Measurements from ENCODE around the gene ADAM19.

DNA sequence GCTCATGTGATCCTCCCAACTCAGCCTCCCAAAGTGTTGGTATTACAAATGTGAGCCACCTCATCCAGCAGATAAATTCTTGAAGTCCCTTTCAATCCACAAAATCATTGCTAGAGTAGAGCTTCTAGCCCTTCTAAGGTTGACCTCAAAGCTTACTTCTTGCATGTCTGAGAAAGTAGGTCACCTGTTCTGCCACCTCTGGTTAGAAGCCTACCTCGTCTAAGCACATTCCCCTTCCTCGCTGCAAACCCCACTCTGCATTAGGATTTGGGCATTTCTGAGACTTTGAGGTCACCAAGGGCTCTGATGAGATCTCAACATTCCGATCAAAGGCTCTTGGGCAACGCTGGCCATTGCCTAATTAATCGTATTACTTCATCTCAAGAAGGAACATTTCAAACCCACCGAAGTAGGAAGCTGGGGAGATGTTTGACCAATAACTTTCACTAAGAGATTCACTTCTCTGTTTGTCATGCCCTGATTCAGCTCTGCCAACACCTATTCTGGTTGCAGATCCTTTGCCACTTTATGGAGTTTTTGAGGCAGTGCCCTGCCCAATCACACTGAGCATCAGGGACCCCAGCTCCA is 8.6 kb downstream of the ADAM19 start:
- TF ChIP-seq CTCF (conservative IDR thresholded peaks at IDR 0.05; ENCODE audit: low read length) (no peak), EZH2phosphoT487 (IDR thresholded peaks at IDR 0.05; ENCODE audit: borderline replicate concordance, low read depth, low read length) (no peak)
